GM23338 (cell line): Measurements from ENCODE around the gene RNLS. TPM values are rescaled to one million over a fixed set of nuclear protein-coding genes. Genes with fewer than 3 reads are reported as not detected.

Source experiments
- ATAC-seq: fragments of 200-7000 bp; cut with Tn5 transposase; 3 replicates; pipeline ENCODE4 v1.9.1; 2020
- DNase-seq: peaks from one replicate; pipeline ENCODE4 v3.0.0-alpha.2; 2015; ENCODE audit warnings: low spot score
- H2AFZ ChIP-seq: fragments of 200-600 bp; sonication (generic); 2 replicates; pipeline ENCODE4 v1.8.0; 2016; ENCODE audit warnings: antibody characterized with exemption, mild to moderate bottlenecking, moderate library complexity
- H3F3A ChIP-seq: fragments of 200-600 bp; sonication (generic); replicated peaks from 2 replicates; pipeline ENCODE4 v1.8.0; 2017; ENCODE audit warnings: antibody characterized with exemption, mixed run types, low read depth
- H3K27ac ChIP-seq: fragments of 200-600 bp; sonication (generic); 2 replicates; pipeline ENCODE4 v1.6.1; 2016; ENCODE audit warnings: low read depth
- H3K27me3 ChIP-seq: fragments of 200-600 bp; sonication (generic); 2 replicates; pipeline ENCODE4 v1.8.0; 2016; ENCODE audit warnings: mild to moderate bottlenecking, mixed run types, moderate library complexity; ENCODE audit not compliant: insufficient read depth
- H3K36me3 ChIP-seq: fragments of 200-600 bp; sonication (generic); 2 replicates; pipeline ENCODE4 v1.8.0; 2016; ENCODE audit warnings: mild to moderate bottlenecking; ENCODE audit not compliant: insufficient read depth
- H3K4me1 ChIP-seq: fragments of 200-600 bp; sonication (generic); 2 replicates; pipeline ENCODE4 v1.8.0; 2016; ENCODE audit warnings: mild to moderate bottlenecking, moderate library complexity; ENCODE audit not compliant: insufficient read depth
- H3K4me2 ChIP-seq: fragments of 200-600 bp; sonication (generic); 2 replicates; pipeline ENCODE4 v1.7.1; 2017; ENCODE audit warnings: mixed run types
- H3K4me3 ChIP-seq: fragments of 200-600 bp; sonication (generic); 2 replicates; pipeline ENCODE4 v1.6.1; 2016; ENCODE audit warnings: mixed run types
- H3K79me2 ChIP-seq: fragments of 200-600 bp; sonication (generic); replicated peaks from 2 replicates; pipeline ENCODE4 v1.8.0; 2017; ENCODE audit warnings: mild to moderate bottlenecking; ENCODE audit not compliant: insufficient read depth
- H3K9me2 ChIP-seq: fragments of 200-600 bp; sonication (generic); 2 replicates; pipeline ENCODE4 v1.8.0; 2017; ENCODE audit not compliant: insufficient read depth
- H4K20me1 ChIP-seq: fragments of 200-600 bp; sonication (generic); replicated peaks from 2 replicates; pipeline ENCODE4 v1.8.0; 2017; ENCODE audit warnings: mild to moderate bottlenecking; ENCODE audit not compliant: insufficient read depth
- H3K27ac Mint-ChIP-seq: 2 replicates; pipeline ENCODE4 v1.8.0; 2020; ENCODE audit warnings: inconsistent platforms, mild to moderate bottlenecking, moderate library complexity, mixed read lengths
- H3K27me3 Mint-ChIP-seq: 3 replicates; pipeline ENCODE4 v1.8.0; 2022; ENCODE audit warnings: low read depth, mild to moderate bottlenecking, moderate library complexity, mixed read lengths, inconsistent platforms; ENCODE audit not compliant: insufficient read depth, poor library complexity
- H3K36me3 Mint-ChIP-seq: 3 replicates; pipeline ENCODE4 v1.8.0; 2021; ENCODE audit warnings: low read depth, mild to moderate bottlenecking, inconsistent platforms, moderate library complexity, mixed read lengths
- H3K4me1 Mint-ChIP-seq: 3 replicates; pipeline ENCODE4 v1.8.0; 2020; ENCODE audit warnings: mild to moderate bottlenecking, inconsistent platforms, mixed read lengths
- H3K4me3 Mint-ChIP-seq: 3 replicates; pipeline ENCODE4 v1.8.0; 2021; ENCODE audit warnings: moderate library complexity, mild to moderate bottlenecking, inconsistent platforms, mixed read lengths
- H3K9me3 Mint-ChIP-seq: 3 replicates; pipeline ENCODE4 v1.8.0; 2020; ENCODE audit warnings: moderate library complexity, mild to moderate bottlenecking, inconsistent platforms, mixed read lengths
- CREB1 ChIP-seq: fragments of 250-450 bp; sonication (Bioruptor Pico); IDR thresholded peaks from 2 replicates; pipeline ENCODE4 v1.5.0; 2020; ENCODE audit warnings: low read depth, mild to moderate bottlenecking, moderate library complexity
- CTCF ChIP-seq, 2 experiments: fragments of 200-600 bp in 1 of 2; sonication (generic) in 1 of 2; conservative IDR thresholded peaks; 2 replicates each; pipeline versions ENCODE4 v1.5.1 to v1.6.1; 2016 to 2017; ENCODE audit warnings: antibody characterized with exemption in 2 of 2, low read depth in 2 of 2, mild to moderate bottlenecking in 2 of 2, moderate library complexity in 1 of 2
- EZH2 ChIP-seq: fragments of 200-600 bp; sonication (generic); IDR thresholded peaks from one replicate; pipeline ENCODE4 v1.8.0; 2017; ENCODE audit warnings: antibody characterized with exemption, mild to moderate bottlenecking, low read depth; ENCODE audit not compliant: unreplicated experiment
- EZH2phosphoT487 ChIP-seq: fragments of 200-600 bp; sonication (generic); IDR thresholded peaks from one replicate; pipeline ENCODE4 v1.8.1; 2018; ENCODE audit warnings: antibody characterized with exemption; ENCODE audit not compliant: unreplicated experiment
- JUNB ChIP-seq: IDR thresholded peaks from one replicate; pipeline ENCODE4 v1.6.1; 2016; ENCODE audit warnings: antibody characterized with exemption; ENCODE audit not compliant: unreplicated experiment
- NANOG ChIP-seq: IDR thresholded peaks from 2 replicates; pipeline ENCODE4 v1.6.1; 2016; ENCODE audit warnings: antibody characterized with exemption, borderline replicate concordance
- POLR2AphosphoS5 ChIP-seq: IDR thresholded peaks from 2 replicates; pipeline ENCODE4 v1.6.1; 2016; ENCODE audit warnings: antibody characterized with exemption, low read depth
- STAT1 ChIP-seq: IDR thresholded peaks from one replicate; pipeline ENCODE4 v1.6.1; 2016; ENCODE audit warnings: antibody characterized with exemption; ENCODE audit not compliant: unreplicated experiment
- ZNF114 ChIP-seq: fragments of 250-450 bp; sonication (Bioruptor Pico); IDR thresholded peaks from 2 replicates; pipeline ENCODE4 v1.5.0; 2020; ENCODE audit warnings: mild to moderate bottlenecking, moderate library complexity
- ZNF331 ChIP-seq: fragments of 250-450 bp; sonication (Bioruptor Pico); IDR thresholded peaks from 2 replicates; pipeline ENCODE4 v1.5.0; 2020; ENCODE audit warnings: low read depth, mild to moderate bottlenecking, moderate library complexity
- ZNF462 ChIP-seq: fragments of 250-450 bp; sonication (Bioruptor Pico); IDR thresholded peaks from 2 replicates; pipeline ENCODE4 v1.5.0; 2020; ENCODE audit warnings: mild to moderate bottlenecking, moderate library complexity
- polyA plus RNA-seq: library from polyadenylated mRNA; unstranded; fragments of >200 nt; fragmentation: Nextera tagmentation; extraction: Ambion mirVana; gene quantifications from 2 replicates; pipeline ENCODE4 v1.2.1, GENCODE V29; 2016
- total RNA-seq: library from RNA; depleted of rRNA; stranded (reverse); fragments of >200 nt; shearing (Covaris generic); gene quantifications from 2 replicates; pipeline ENCODE4 v1.2.3, GENCODE V29; 2014
- TF ChIP-seq, protein P1 (sequence below): IDR thresholded peaks from 2 replicates; pipeline ENCODE4 v1.6.1; 2016; ENCODE audit warnings: antibody characterized with exemption
- TF ChIP-seq, protein P2 (sequence below): IDR thresholded peaks from one replicate; pipeline ENCODE4 v1.6.1; 2018; ENCODE audit warnings: antibody characterized with exemption; ENCODE audit not compliant: unreplicated experiment

Gene RNLS
- total and polyA plus RNA-seq, 2 experiments from 2014 or later: 8.8 to 15.2 TPM

DNA sequence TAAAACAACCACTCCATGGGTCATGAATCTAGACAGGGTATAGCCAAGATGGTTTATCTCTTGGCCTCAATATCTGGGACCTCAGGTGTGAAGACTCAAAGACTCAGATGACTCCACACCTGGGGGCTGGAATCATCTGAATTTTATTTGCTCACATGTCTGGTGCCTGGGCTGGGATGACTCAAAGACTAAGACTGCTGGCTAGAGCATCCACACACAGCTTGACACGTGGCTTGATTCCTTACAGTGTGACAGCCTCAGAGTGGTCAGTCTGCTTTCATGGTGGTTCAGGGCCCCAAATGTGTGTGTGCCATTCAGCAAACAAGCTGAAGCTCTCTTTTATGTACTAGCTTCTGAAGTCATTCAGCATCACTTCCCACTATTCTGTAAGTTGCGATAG lies 333.7 kb downstream of the RNLS start:
- no peaks in the 10 kb centered on the region for H3K4me1 Mint-ChIP-seq
- H3K27me3 Mint-ChIP-seq: no peaks in the 10 kb centered on the region
- Histone ChIP-seq H3K9me2 (no peaks in the 10 kb centered on the region), H4K20me1 (no peaks in the 10 kb centered on the region), H3F3A (no peaks in the 10 kb centered on the region), H3K4me1 (no peaks in the 10 kb centered on the region), H3K27me3 (no peaks in the 10 kb centered on the region), H3K79me2 (no peaks in the 10 kb centered on the region), H3K4me3 (no peak overlapping the region), H2AFZ (no peak overlapping the region), H3K4me2 (no peak overlapping the region), H3K27ac (no peak overlapping the region), H3K36me3 (no peaks in the 10 kb centered on the region)
- H3K36me3 Mint-ChIP-seq: no peaks in the 10 kb centered on the region
- no peak for ATAC-seq
- no peaks in the 10 kb centered on the region for H3K9me3 Mint-ChIP-seq
- no peak for TF ChIP-seq ZNF462 (CRISPR knock-in tag)
- no peak for TF ChIP-seq NANOG
- TF ChIP-seq ZNF331 (CRISPR knock-in tag): no peak
- TF ChIP-seq EZH2phosphoT487: no peak
- no peak for TF ChIP-seq EZH2
- TF ChIP-seq CREB1 (CRISPR knock-in tag): no peak
- no peak for TF ChIP-seq JUNB
- TF ChIP-seq CTCF (conservative IDR thresholded peaks at IDR 0.05; ENCODE audit: low read depth in 2 of 2): no peak
- no peak for TF ChIP-seq STAT1
- TF ChIP-seq ZNF114 (CRISPR knock-in tag): no peak
- TF ChIP-seq, protein P1, sequence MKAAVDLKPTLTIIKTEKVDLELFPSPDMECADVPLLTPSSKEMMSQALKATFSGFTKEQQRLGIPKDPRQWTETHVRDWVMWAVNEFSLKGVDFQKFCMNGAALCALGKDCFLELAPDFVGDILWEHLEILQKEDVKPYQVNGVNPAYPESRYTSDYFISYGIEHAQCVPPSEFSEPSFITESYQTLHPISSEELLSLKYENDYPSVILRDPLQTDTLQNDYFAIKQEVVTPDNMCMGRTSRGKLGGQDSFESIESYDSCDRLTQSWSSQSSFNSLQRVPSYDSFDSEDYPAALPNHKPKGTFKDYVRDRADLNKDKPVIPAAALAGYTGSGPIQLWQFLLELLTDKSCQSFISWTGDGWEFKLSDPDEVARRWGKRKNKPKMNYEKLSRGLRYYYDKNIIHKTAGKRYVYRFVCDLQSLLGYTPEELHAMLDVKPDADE: no peak
- TF ChIP-seq, protein P2, sequence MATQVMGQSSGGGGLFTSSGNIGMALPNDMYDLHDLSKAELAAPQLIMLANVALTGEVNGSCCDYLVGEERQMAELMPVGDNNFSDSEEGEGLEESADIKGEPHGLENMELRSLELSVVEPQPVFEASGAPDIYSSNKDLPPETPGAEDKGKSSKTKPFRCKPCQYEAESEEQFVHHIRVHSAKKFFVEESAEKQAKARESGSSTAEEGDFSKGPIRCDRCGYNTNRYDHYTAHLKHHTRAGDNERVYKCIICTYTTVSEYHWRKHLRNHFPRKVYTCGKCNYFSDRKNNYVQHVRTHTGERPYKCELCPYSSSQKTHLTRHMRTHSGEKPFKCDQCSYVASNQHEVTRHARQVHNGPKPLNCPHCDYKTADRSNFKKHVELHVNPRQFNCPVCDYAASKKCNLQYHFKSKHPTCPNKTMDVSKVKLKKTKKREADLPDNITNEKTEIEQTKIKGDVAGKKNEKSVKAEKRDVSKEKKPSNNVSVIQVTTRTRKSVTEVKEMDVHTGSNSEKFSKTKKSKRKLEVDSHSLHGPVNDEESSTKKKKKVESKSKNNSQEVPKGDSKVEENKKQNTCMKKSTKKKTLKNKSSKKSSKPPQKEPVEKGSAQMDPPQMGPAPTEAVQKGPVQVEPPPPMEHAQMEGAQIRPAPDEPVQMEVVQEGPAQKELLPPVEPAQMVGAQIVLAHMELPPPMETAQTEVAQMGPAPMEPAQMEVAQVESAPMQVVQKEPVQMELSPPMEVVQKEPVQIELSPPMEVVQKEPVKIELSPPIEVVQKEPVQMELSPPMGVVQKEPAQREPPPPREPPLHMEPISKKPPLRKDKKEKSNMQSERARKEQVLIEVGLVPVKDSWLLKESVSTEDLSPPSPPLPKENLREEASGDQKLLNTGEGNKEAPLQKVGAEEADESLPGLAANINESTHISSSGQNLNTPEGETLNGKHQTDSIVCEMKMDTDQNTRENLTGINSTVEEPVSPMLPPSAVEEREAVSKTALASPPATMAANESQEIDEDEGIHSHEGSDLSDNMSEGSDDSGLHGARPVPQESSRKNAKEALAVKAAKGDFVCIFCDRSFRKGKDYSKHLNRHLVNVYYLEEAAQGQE: no peak
- TF ChIP-seq POLR2AphosphoS5: no peak
- H3K4me3 Mint-ChIP-seq: no peak overlapping the region
- H3K27ac Mint-ChIP-seq: no peak overlapping the region
- no peak for DNase-seq
